OCI-LY3 (cell line): Measurements from ENCODE around the gene FANCD2.

ENCODE experiments used
- H2AFZ ChIP-seq: fragments of 200-600, 300-600 bp; shearing (Covaris generic); 2 replicates; pipeline ENCODE4 v1.6.0; 2014; ENCODE audit warnings: antibody characterized with exemption, low read depth, low read length
- H3K27ac ChIP-seq: fragments of 200-600, 300-600 bp; sonication (generic); 2 replicates; pipeline ENCODE4 v1.5.1; 2014; ENCODE audit warnings: mild to moderate bottlenecking, low read length, moderate library complexity, mixed read lengths
- H3K27me3 ChIP-seq: fragments of 200-600, 300-600 bp; sonication (generic); 2 replicates; pipeline ENCODE4 v1.6.1; 2014; ENCODE audit warnings: low read depth, low read length, mixed read lengths
- H3K36me3 ChIP-seq: fragments of 200-600, 300-600 bp; sonication (generic); replicated peaks from 2 replicates; pipeline ENCODE3; 2014; ENCODE audit warnings: low read depth, low read length, mixed read lengths
- H3K4me1 ChIP-seq: fragments of 300-600, 200-600 bp; sonication (generic); 2 replicates; pipeline ENCODE4 v1.6.1; 2014; ENCODE audit warnings: low read length, mixed read lengths
- H3K4me2 ChIP-seq: fragments of 200-600, 300-600 bp; sonication (generic); 2 replicates; pipeline ENCODE4 v1.6.1; 2014; ENCODE audit warnings: low read length, mixed read lengths
- H3K4me3 ChIP-seq: fragments of 300-600, 200-600 bp; sonication (generic); 2 replicates; pipeline ENCODE4 v1.5.1; 2014; ENCODE audit warnings: antibody characterized with exemption, mild to moderate bottlenecking, low read length, moderate library complexity
- H3K79me2 ChIP-seq: fragments of 300-600, 200-600 bp; shearing (Covaris generic); 2 replicates; pipeline ENCODE4 v1.6.1; 2014; ENCODE audit warnings: mild to moderate bottlenecking, low read length, mixed read lengths
- H3K9ac ChIP-seq: fragments of 300-600, 200-600 bp; shearing (Covaris generic); 2 replicates; pipeline ENCODE4 v1.6.0; 2014; ENCODE audit warnings: mild to moderate bottlenecking, low read length, moderate library complexity
- H3K9me3 ChIP-seq: fragments of 200-600, 300-600 bp; shearing (Covaris generic); 2 replicates; pipeline ENCODE4 v1.6.1; 2014; ENCODE audit warnings: low read length, mixed read lengths; ENCODE audit not compliant: insufficient read depth
- H4K20me1 ChIP-seq: fragments of 200-600, 300-600 bp; sonication (generic); 2 replicates; pipeline ENCODE4 v1.6.1; 2016; ENCODE audit warnings: low read length, mixed read lengths; ENCODE audit not compliant: insufficient read depth
- CTCF ChIP-seq: fragments of 200-600, 300-600 bp; sonication (generic); IDR thresholded peaks from 2 replicates; pipeline ENCODE4 v1.5.1; 2014; ENCODE audit warnings: antibody characterized with exemption, low read length, low read depth
- EZH2phosphoT487 ChIP-seq: fragments of 200-600 bp; shearing (Covaris generic); IDR thresholded peaks from 2 replicates; pipeline ENCODE4 v1.6.1; 2018; ENCODE audit warnings: antibody characterized with exemption, mixed run types, low read depth

FANCD2 gene

DNA sequence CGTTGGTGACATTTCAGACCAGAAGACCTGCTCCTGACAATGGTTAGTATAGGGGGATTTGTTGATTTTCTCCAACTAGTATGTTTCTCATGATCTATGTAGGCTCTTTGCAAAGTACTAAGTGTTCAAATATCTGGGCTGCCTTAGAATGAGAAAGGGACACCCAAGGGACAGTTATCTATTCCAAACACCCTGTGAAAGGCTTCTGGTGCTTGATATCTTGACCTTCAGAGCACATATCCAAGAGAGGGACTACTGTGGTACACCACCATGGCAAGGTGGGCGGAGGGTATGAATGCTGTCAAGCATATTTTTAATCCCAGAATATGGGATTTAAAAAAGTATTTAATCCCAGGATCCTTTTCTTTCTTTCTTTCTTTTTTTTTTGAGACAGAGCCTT, 80.7 kb downstream of the FANCD2 start:
- H3K27ac ChIP-seq: no peak overlapping the region
- no peaks in the 10 kb centered on the region for H3K27me3 ChIP-seq
- no peak overlapping the region for H2AFZ ChIP-seq
- no peaks in the 10 kb centered on the region for H3K4me1 ChIP-seq
- no peak overlapping the region for H3K4me2 ChIP-seq
- H3K9ac ChIP-seq: no peak overlapping the region
- no peaks in the 10 kb centered on the region for H4K20me1 ChIP-seq
- no peaks in the 10 kb centered on the region for H3K79me2 ChIP-seq
- peaks cover 6% of the 10 kb centered on the region for H3K36me3 ChIP-seq
- TF ChIP-seq CTCF (no peak), EZH2phosphoT487 (no peak)
- H3K9me3 ChIP-seq: no peaks in the 10 kb centered on the region
- H3K4me3 ChIP-seq: no peak overlapping the region

DNA sequence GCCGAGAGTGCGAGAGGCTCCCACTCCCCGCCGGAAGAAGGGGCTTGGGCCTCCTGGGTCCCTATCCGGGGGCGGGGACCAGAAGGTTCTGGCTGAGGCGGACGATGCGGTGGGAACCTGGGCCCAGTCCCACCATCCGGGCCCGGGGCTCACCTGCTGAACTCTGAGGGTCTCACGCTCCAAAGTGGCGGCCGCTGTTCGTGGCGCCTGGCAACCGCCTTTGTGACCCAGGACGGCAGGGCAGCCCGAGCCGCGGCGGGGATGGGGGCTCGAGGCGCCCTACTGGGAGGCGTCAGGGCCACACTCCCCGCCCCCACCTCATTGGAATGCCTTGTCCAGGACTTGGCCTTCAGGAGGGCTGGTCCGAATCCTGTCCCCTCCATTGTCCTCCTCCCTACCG, 81.9 kb downstream of the FANCD2 start, which contains the start of gene FANCD2OS:
TSS of gene FANCD2OS (minus strand) at position 165 of the 400 bp plus-strand sequence. CDS start 3,481 bp downstream, outside the sequence.
- Histone ChIP-seq H4K20me1 (no peaks in the 10 kb centered on the region), H3K79me2 (no peaks in the 10 kb centered on the region), H2AFZ (no peak within 1 kb of the TSS), H3K4me2 (no peak within 1 kb of the TSS), H3K36me3 (peaks cover 6% of the 10 kb centered on the region), H3K9ac (no peak within 1 kb of the TSS), H3K27me3 (no peaks in the 10 kb centered on the region), H3K4me1 (no peaks in the 10 kb centered on the region), H3K27ac (no peak within 1 kb of the TSS), H3K4me3 (no peak within 1 kb of the TSS), H3K9me3 (no peaks in the 10 kb centered on the region)
- no peak for TF ChIP-seq EZH2phosphoT487
- no peak for TF ChIP-seq CTCF

- peaks cover 23% of the 10 kb centered on the region for H4K20me1 ChIP-seq
- H3K36me3 ChIP-seq: peaks cover 6% of the 10 kb centered on the region
- H3K27me3 ChIP-seq: no peaks in the 10 kb centered on the region
- peak within 1 kb of the TSS; percentile 98 for H3K4me2 ChIP-seq
- peak within 1 kb of the TSS; percentile 78; the same call in 1 of the 2 replicates for H2AFZ ChIP-seq
- no peaks in the 10 kb centered on the region for H3K9me3 ChIP-seq
- peaks cover 6% of the 10 kb centered on the region for H3K4me1 ChIP-seq
- peaks cover 51% of the 10 kb centered on the region for H3K79me2 ChIP-seq
- H3K9ac ChIP-seq: peak within 1 kb of the TSS; percentile 94
- TF ChIP-seq CTCF: no peak
- no peak for TF ChIP-seq EZH2phosphoT487
- H3K4me3 ChIP-seq: peak within 1 kb of the TSS; percentile 98
- peak within 1 kb of the TSS; percentile 71 for H3K27ac ChIP-seq
Measured at GRCh38 chr3:10115326-10116137, 89.3 kb downstream of the FANCD2 start, which contains the start of gene BRK1. TSS of gene BRK1 (plus strand) at chr3:10115675. CDS start at chr3:10115702, 27 bp downstream.

- H3K4me3 ChIP-seq: peak overlapping the region; percentile 98
- peak overlapping the region; percentile 94 for H3K9ac ChIP-seq
- TF ChIP-seq EZH2phosphoT487 (no peak), CTCF (no peak)
- peaks cover 28% of the 10 kb centered on the region for H4K20me1 ChIP-seq
- peak overlapping the region; percentile 98 for H3K4me2 ChIP-seq
- H3K27ac ChIP-seq: peak overlapping the region; percentile 71
- H3K4me1 ChIP-seq: peaks cover 6% of the 10 kb centered on the region
- H3K27me3 ChIP-seq: no peaks in the 10 kb centered on the region
- H3K9me3 ChIP-seq: no peaks in the 10 kb centered on the region
- H3K79me2 ChIP-seq: peaks cover 56% of the 10 kb centered on the region
- no peak overlapping the region for H2AFZ ChIP-seq
- peaks cover 11% of the 10 kb centered on the region for H3K36me3 ChIP-seq
Measured at GRCh38 chr3:10116138-10116460, 89.9 kb downstream of the FANCD2 start.
